Panc1 (cell line): ENCODE measurements around the gene TRABD2B. TPM values are rescaled to one million over a fixed set of nuclear protein-coding genes. Genes with fewer than 3 reads are reported as not detected.

Source experiments
- ATAC-seq: fragments of 200-7000 bp; cut with Tn5 transposase; 2 replicates; pipeline ENCODE4 v1.9.1; 2020; ENCODE audit warnings: mild to moderate bottlenecking, moderate library complexity
- BruUV-seq: library from RNA; stranded (reverse); fragments of 400-500 nt; replicated peaks from 2 replicates; lab custom pipeline; 2021; lab: Mats Ljungman, UMichigan
- CTCF ChIA-PET: fragments of 300-600 bp; sonication (Branson Sonifier 250); formaldehyde crosslinking; loops from one replicate; lab custom pipeline; 2022; ENCODE audit warnings: antibody characterized with exemption; lab: Charles Lee
- POLR2A ChIA-PET: fragments of 300-600 bp; sonication (Branson Sonifier 250); formaldehyde crosslinking; loops from one replicate; lab custom pipeline; 2022; ENCODE audit warnings: antibody characterized with exemption; lab: Charles Lee
- DNase-seq: peaks from one replicate; pipeline ENCODE4 v3.0.0-alpha.2; 2010; ENCODE audit warnings: low read depth, low spot score
- H3K27ac ChIP-seq: 2 replicates; pipeline ENCODE4 v1.5.1; 2011; ENCODE audit warnings: mild to moderate bottlenecking, low read length, inconsistent platforms
- H3K27me3 ChIP-seq: fragments of 200-500 bp; sonication (Bioruptor generic); 2 replicates; pipeline ENCODE4 v1.6.0; 2014; ENCODE audit warnings: low read length, inconsistent platforms; ENCODE audit not compliant: control insufficient read depth, insufficient read depth
- H3K36me3 ChIP-seq: fragments of 200-500 bp; sonication (Bioruptor generic); 2 replicates; pipeline ENCODE4 v1.5.1; 2014; ENCODE audit warnings: inconsistent platforms, mild to moderate bottlenecking, low read length, moderate library complexity; ENCODE audit not compliant: control insufficient read depth, insufficient read depth
- H3K4me1 ChIP-seq: 2 replicates; pipeline ENCODE4 v1.5.1; 2011; ENCODE audit warnings: inconsistent platforms, mild to moderate bottlenecking, low read length, moderate library complexity; ENCODE audit not compliant: control insufficient read depth, insufficient read depth
- H3K4me3 ChIP-seq, 2 experiments: 2 replicates each; pipeline ENCODE4 v1.5.1; 2011 to 2012; ENCODE audit warnings: low read depth in 2 of 2, low read length in 2 of 2, mild to moderate bottlenecking in 2 of 2, inconsistent platforms in 1 of 2, moderate library complexity in 1 of 2
- H3K9me3 ChIP-seq: fragments of 200-500 bp; sonication (Bioruptor generic); 2 replicates; pipeline ENCODE4 v1.5.1; 2014; ENCODE audit warnings: low read depth, mild to moderate bottlenecking, inconsistent platforms, low read length, moderate library complexity; ENCODE audit not compliant: control insufficient read depth, insufficient read depth
- POLR2AphosphoS5 ChIP-seq: IDR thresholded peaks from 2 replicates; pipeline ENCODE4 v1.6.1; 2012; ENCODE audit warnings: mild to moderate bottlenecking, low read depth, low read length, moderate library complexity
- SIN3A ChIP-seq: IDR thresholded peaks from 2 replicates; pipeline ENCODE4 v1.6.1; 2012; ENCODE audit warnings: low read depth, mild to moderate bottlenecking, low read length, moderate library complexity, borderline replicate concordance; ENCODE audit not compliant: insufficient read depth
- TCF7L2 ChIP-seq: IDR thresholded peaks from 2 replicates; pipeline ENCODE4 v1.6.1; 2011; ENCODE audit warnings: mild to moderate bottlenecking, low read depth, low read length, inconsistent platforms
- in situ Hi-C: cut with HindIII; loops from 2 replicates; pipeline ENCODE4 v1.10.0; 2016; ENCODE audit warnings: low sequenced_read_pairs, low pct_unique_long_range_greater_than_20kb
- intact Hi-C: fragments of 100-400 bp; cut with micrococcal nuclease; formaldehyde crosslinking; loops from one replicate; pipeline ENCODE4 v1.10.0; 2022; ENCODE audit not compliant: unreplicated experiment
- total RNA-seq: library from RNA; stranded (reverse); gene quantifications from one replicate; pipeline ENCODE4 v1.2.1, GENCODE V29; 2021; ENCODE audit not compliant: unreplicated experiment
- TF ChIP-seq, protein P1 (sequence below), 2 experiments: IDR thresholded peaks; 2 replicates each; pipeline ENCODE4 v1.6.1; 2011 to 2012; ENCODE audit warnings: low read depth in 2 of 2, control low read depth in 1 of 2, low read length in 1 of 2, mild to moderate bottlenecking in 1 of 2, moderate library complexity in 1 of 2; ENCODE audit not compliant: insufficient read depth in 1 of 2
- TF ChIP-seq, protein P2 (sequence below): fragments of 450-650 bp; IDR thresholded peaks from 2 replicates; pipeline ENCODE4 v1.5.1; 2017; ENCODE audit warnings: mild to moderate bottlenecking

TRABD2B gene
- total RNA-seq, 1 experiment from 2014 or later, result not detected

DNA sequence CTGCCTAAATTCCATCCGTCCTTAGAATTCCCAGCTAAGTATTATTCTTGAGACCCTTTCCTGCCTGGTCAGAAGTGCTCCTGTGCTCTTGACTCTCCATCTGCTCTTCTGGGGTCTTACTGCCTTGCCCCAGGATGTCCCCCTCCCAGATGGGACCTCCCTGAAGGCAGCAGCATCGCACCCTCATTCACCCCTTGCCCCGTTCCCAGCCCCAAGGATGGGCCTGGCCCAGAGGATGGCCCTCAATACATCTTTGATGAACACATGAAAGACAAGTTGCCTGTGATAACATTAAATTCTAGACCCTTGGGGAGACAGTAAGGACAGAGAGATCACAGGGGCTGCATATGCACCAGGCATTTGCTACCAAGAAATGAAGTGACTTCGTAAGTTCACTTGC is 167.2 kb downstream of the TRABD2B start:
- ChIA-PET CTCF (no interaction called here), POLR2A (no interaction called here)
- Histone ChIP-seq H3K4me1 (no peaks in the 10 kb centered on the region), H3K9me3 (0 out of 2 replicates have a peak, but pooled peaks cover 3% of the 10 kb centered on the region), H3K36me3 (no peaks in the 10 kb centered on the region), H3K27me3 (peaks cover 4% of the 10 kb centered on the region; the same call in 1 of the 2 replicates), H3K27ac (no peak overlapping the region), H3K4me3 (no peak overlapping the region)
- ATAC-seq (no peak), DNase-seq (no peak)
- no TSS peak for BruUV-seq
- in situ Hi-C loops, result no loop called here
- intact Hi-C loops, result no loop called here
- TF ChIP-seq, protein P1, sequence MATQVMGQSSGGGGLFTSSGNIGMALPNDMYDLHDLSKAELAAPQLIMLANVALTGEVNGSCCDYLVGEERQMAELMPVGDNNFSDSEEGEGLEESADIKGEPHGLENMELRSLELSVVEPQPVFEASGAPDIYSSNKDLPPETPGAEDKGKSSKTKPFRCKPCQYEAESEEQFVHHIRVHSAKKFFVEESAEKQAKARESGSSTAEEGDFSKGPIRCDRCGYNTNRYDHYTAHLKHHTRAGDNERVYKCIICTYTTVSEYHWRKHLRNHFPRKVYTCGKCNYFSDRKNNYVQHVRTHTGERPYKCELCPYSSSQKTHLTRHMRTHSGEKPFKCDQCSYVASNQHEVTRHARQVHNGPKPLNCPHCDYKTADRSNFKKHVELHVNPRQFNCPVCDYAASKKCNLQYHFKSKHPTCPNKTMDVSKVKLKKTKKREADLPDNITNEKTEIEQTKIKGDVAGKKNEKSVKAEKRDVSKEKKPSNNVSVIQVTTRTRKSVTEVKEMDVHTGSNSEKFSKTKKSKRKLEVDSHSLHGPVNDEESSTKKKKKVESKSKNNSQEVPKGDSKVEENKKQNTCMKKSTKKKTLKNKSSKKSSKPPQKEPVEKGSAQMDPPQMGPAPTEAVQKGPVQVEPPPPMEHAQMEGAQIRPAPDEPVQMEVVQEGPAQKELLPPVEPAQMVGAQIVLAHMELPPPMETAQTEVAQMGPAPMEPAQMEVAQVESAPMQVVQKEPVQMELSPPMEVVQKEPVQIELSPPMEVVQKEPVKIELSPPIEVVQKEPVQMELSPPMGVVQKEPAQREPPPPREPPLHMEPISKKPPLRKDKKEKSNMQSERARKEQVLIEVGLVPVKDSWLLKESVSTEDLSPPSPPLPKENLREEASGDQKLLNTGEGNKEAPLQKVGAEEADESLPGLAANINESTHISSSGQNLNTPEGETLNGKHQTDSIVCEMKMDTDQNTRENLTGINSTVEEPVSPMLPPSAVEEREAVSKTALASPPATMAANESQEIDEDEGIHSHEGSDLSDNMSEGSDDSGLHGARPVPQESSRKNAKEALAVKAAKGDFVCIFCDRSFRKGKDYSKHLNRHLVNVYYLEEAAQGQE (IDR thresholded peaks at IDR 0.05; ENCODE audit: insufficient read depth in 1 of 2, low read depth in 2 of 2, low read length in 1 of 2), result no peak
- TF ChIP-seq, protein P2, sequence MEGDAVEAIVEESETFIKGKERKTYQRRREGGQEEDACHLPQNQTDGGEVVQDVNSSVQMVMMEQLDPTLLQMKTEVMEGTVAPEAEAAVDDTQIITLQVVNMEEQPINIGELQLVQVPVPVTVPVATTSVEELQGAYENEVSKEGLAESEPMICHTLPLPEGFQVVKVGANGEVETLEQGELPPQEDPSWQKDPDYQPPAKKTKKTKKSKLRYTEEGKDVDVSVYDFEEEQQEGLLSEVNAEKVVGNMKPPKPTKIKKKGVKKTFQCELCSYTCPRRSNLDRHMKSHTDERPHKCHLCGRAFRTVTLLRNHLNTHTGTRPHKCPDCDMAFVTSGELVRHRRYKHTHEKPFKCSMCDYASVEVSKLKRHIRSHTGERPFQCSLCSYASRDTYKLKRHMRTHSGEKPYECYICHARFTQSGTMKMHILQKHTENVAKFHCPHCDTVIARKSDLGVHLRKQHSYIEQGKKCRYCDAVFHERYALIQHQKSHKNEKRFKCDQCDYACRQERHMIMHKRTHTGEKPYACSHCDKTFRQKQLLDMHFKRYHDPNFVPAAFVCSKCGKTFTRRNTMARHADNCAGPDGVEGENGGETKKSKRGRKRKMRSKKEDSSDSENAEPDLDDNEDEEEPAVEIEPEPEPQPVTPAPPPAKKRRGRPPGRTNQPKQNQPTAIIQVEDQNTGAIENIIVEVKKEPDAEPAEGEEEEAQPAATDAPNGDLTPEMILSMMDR, result no peak
- TF ChIP-seq SIN3A (no peak), TCF7L2 (no peak), POLR2AphosphoS5 (no peak)

DNA sequence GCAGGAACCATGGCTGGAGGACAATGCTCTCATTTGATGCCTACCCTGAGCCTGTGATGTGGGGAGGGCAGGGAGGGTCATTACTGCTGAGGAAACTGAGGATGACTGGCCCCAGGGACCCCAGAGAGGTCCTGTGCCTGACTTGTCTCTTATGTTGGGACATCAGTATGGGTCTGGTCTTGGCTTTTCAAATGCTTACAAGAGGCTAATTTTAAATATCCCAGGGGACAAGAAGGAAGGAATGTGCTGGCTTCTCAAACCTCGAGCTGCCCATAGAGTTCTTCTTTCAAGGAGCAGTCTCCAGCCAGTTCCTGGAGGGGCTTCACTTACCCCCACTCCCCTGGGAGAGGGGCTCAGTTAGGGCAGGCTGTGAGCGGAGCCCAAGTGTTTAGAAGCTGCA is 168.2 kb downstream of the TRABD2B start:
- BruUV-seq, result no TSS peak
- H3K4me3 ChIP-seq, result no peak overlapping the region
- ChIA-PET CTCF (no interaction called here), POLR2A (no interaction called here)
- intact Hi-C loops, result no loop called here
- H3K36me3 ChIP-seq, result no peaks in the 10 kb centered on the region
- no peaks in the 10 kb centered on the region for H3K9me3 ChIP-seq
- no peaks in the 10 kb centered on the region for H3K4me1 ChIP-seq
- TF ChIP-seq POLR2AphosphoS5 (no peak), TCF7L2 (no peak), SIN3A (no peak)
- TF ChIP-seq, protein P2, result no peak
- TF ChIP-seq, protein P1 (IDR thresholded peaks at IDR 0.05; ENCODE audit: insufficient read depth in 1 of 2, low read depth in 2 of 2, low read length in 1 of 2), result no peak
- DNase-seq (no peak), ATAC-seq (no peak)
- peaks cover 2% of the 10 kb centered on the region; the same call in 1 of the 2 replicates for H3K27me3 ChIP-seq
- in situ Hi-C loops, result no loop called here
- H3K27ac ChIP-seq, result no peak overlapping the region
